ENCODE data around the gene ZNF618. TPM values are rescaled to one million over a fixed set of nuclear protein-coding genes. Genes with fewer than 3 reads are reported as not detected.
A peak's percentile ranks its signal among the peaks of the same experiment; 100 is the strongest.

Gene ZNF618
- total RNA-seq, 1 experiment from 2014 or later, result 22.0 TPM

DNA sequence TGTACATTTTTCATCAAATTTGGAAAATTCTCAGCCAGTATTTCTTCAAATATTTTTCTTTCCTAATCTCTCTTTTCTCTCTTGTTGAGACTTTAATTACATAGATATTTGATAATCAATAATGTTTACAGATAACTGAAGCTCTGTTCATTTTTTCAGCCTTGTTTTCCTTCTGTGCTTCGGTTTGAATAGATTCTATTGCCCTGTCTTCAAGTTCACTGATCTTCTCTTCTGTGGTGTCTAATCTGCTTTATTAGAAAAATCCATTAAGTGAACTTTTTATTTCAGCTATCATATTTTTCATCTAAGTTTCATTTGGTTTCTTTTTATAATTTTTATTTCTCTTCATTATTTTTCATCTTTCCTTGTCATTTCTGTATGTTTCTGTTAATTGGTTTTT lies 147.9 kb downstream of the ZNF618 start:
- peaks cover 40% of the 10 kb centered on the region for H3K36me3 Mint-ChIP-seq
- H3K27me3 Mint-ChIP-seq (ENCODE audit: low read depth), result no peaks in the 10 kb centered on the region
- H3K4me1 Mint-ChIP-seq, result peaks cover 7% of the 10 kb centered on the region
- no peak for TF ChIP-seq NFATC4 (CRISPR knock-in tag; IDR thresholded peaks at IDR 0.05)
- DNase-seq (ENCODE audit: low spot score) (no peak), ATAC-seq (no peak)
- CTCF ChIA-PET, result interaction anchor here (0.8 kb wide), 1 partner anchor 14 kb away, joined by 3 read pairs; no protein-coding TSS in a partner anchor
- H3K9me3 Mint-ChIP-seq, result peaks cover 22% of the 10 kb centered on the region
- no peak overlapping the region for H3K4me3 Mint-ChIP-seq
- POLR2A ChIA-PET, result no interaction called here
- no peak overlapping the region for H3K27ac Mint-ChIP-seq

DNA sequence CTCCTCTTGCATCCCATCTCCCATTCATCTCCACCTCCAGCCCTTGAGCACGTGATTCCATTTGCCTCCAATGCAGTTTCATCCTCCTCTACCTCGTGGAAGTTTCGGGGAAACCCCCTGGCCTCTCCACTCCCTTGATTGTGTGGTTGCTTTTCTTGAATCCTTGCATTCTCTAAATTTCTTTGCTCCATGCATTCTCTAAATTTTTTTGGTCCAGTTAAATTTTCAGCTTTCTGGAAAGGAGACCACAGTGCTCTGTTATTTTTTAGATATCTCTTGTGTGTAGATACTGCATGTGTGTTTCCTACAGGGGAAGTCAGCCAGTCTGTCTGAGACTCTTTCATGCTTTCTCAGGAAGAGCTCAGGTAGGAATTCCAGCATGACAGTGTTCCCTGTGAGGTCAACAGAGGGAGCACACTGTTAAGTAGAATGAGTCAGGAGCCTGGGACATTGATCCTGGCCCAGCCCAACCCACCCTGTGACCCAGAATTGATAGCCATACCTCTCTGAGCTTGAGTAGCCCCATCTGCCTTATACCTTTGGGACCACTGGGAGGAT lies 149.2 kb downstream of the ZNF618 start:
- Mint-ChIP-seq H3K9me3 (peaks cover 22% of the 10 kb centered on the region), H3K36me3 (peaks cover 43% of the 10 kb centered on the region), H3K4me3 (no peak overlapping the region), H3K4me1 (peaks cover 7% of the 10 kb centered on the region), H3K27ac (peak overlapping the region; percentile 57), H3K27me3 (ENCODE audit: low read depth) (no peaks in the 10 kb centered on the region)
- ATAC-seq (peak; percentile 62; the same call in 1 of the 2 replicates), DNase-seq (ENCODE audit: low spot score) (no peak)
- TF ChIP-seq ZNF317 (CRISPR knock-in tag; IDR thresholded peaks at IDR 0.05; ENCODE audit: borderline replicate concordance, low read depth) (no peak), CBFB (CRISPR knock-in tag; IDR thresholded peaks at IDR 0.05; ENCODE audit: low read depth) (no peak), ARID4B (CRISPR knock-in tag; IDR thresholded peaks at IDR 0.05; ENCODE audit: borderline replicate concordance) (no peak), NFATC4 (CRISPR knock-in tag; IDR thresholded peaks at IDR 0.05) (no peak), CREM (CRISPR knock-in tag; IDR thresholded peaks at IDR 0.05) (no peak), ZSCAN18 (CRISPR knock-in tag; IDR thresholded peaks at IDR 0.05) (no peak), ZNF396 (CRISPR knock-in tag; IDR thresholded peaks at IDR 0.05; ENCODE audit: borderline replicate concordance) (no peak), ELF4 (CRISPR knock-in tag; IDR thresholded peaks at IDR 0.05; ENCODE audit: low read depth) (no peak), GRHL2 (CRISPR knock-in tag; IDR thresholded peaks at IDR 0.05; ENCODE audit: insufficient replicate concordance, severe bottlenecking) (no peak), ESRRA (CRISPR knock-in tag; IDR thresholded peaks at IDR 0.05; ENCODE audit: borderline replicate concordance) (no peak), ZBTB21 (CRISPR knock-in tag; IDR thresholded peaks at IDR 0.05; ENCODE audit: borderline replicate concordance) (no peak), ZNF219 (CRISPR knock-in tag; IDR thresholded peaks at IDR 0.05; ENCODE audit: borderline replicate concordance) (no peak), NR2C2 (CRISPR knock-in tag; IDR thresholded peaks at IDR 0.05) (no peak), ZNF138 (CRISPR knock-in tag; conservative IDR thresholded peaks at IDR 0.05) (no peak), PRRX2 (CRISPR knock-in tag; IDR thresholded peaks at IDR 0.05) (no peak)
- TF ChIP-seq, protein P1, sequence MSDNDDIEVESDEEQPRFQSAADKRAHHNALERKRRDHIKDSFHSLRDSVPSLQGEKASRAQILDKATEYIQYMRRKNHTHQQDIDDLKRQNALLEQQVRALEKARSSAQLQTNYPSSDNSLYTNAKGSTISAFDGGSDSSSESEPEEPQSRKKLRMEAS (CRISPR knock-in tag; IDR thresholded peaks at IDR 0.05), result no peak
- TF ChIP-seq, protein P2, sequence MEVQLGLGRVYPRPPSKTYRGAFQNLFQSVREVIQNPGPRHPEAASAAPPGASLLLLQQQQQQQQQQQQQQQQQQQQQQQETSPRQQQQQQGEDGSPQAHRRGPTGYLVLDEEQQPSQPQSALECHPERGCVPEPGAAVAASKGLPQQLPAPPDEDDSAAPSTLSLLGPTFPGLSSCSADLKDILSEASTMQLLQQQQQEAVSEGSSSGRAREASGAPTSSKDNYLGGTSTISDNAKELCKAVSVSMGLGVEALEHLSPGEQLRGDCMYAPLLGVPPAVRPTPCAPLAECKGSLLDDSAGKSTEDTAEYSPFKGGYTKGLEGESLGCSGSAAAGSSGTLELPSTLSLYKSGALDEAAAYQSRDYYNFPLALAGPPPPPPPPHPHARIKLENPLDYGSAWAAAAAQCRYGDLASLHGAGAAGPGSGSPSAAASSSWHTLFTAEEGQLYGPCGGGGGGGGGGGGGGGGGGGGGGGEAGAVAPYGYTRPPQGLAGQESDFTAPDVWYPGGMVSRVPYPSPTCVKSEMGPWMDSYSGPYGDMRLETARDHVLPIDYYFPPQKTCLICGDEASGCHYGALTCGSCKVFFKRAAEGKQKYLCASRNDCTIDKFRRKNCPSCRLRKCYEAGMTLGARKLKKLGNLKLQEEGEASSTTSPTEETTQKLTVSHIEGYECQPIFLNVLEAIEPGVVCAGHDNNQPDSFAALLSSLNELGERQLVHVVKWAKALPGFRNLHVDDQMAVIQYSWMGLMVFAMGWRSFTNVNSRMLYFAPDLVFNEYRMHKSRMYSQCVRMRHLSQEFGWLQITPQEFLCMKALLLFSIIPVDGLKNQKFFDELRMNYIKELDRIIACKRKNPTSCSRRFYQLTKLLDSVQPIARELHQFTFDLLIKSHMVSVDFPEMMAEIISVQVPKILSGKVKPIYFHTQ (CRISPR knock-in tag; IDR thresholded peaks at IDR 0.05), result no peak
- CTCF ChIA-PET, result interaction anchor here (0.5 to 1.5 kb wide), 6 partner anchors 22 to 349 kb away, joined by 3 to 12 read pairs (median 4); partner anchors contain the start of gene ZNF618
- POLR2A ChIA-PET, result no interaction called here
